Cardiac muscle cell (in vitro differentiated cells and primary cell): ENCODE data around the gene FKBP15. TPM values are rescaled to one million over a fixed set of nuclear protein-coding genes. Genes with fewer than 3 reads are reported as not detected.
A peak's percentile ranks its signal among the peaks of the same experiment; 100 is the strongest.

Experiments
- DNase-seq, 2 donors: peaks; one replicate each; pipeline versions ENCODE4 v3.0.0 to v3.0.0-alpha.2; 2010 to 2017; ENCODE audit warnings: low read depth in 1 of 2, low spot score in 1 of 2
- H3K27ac ChIP-seq: fragments of 200-600 bp; sonication (generic); 2 replicates; pipeline ENCODE4 v1.5.1; 2016
- H3K27me3 ChIP-seq: fragments of 200-600 bp; sonication (generic); 2 replicates; pipeline ENCODE4 v1.6.0; 2016; ENCODE audit warnings: control low read depth
- H3K36me3 ChIP-seq: fragments of 200-600 bp; sonication (generic); 2 replicates; pipeline ENCODE4 v1.5.1; 2016; ENCODE audit warnings: control low read depth
- H3K4me1 ChIP-seq: fragments of 200-600 bp; sonication (generic); 2 replicates; pipeline ENCODE4 v1.8.1; 2017; ENCODE audit warnings: low read depth, mild to moderate bottlenecking, mixed run types
- H3K4me3 ChIP-seq: fragments of 200-600 bp; sonication (generic); 2 replicates; pipeline ENCODE4 v1.5.1; 2016; ENCODE audit warnings: mild to moderate bottlenecking
- H3K9me3 ChIP-seq: fragments of 200-600 bp; sonication (generic); 2 replicates; pipeline ENCODE4 v1.5.1; 2017; ENCODE audit warnings: low read depth, mild to moderate bottlenecking, control low read depth
- CTCF ChIP-seq: IDR thresholded peaks from 2 replicates; pipeline ENCODE4 v1.5.1; 2012; ENCODE audit warnings: low read depth, mild to moderate bottlenecking, low read length
- polyA plus RNA-seq: library from polyadenylated mRNA; unstranded; fragments of >200 nt; fragmentation: Nextera tagmentation; extraction: Ambion mirVana; gene quantifications from 2 replicates; pipeline ENCODE4 v1.2.1, GENCODE V29; 2016
- total RNA-seq: library from RNA; depleted of rRNA; stranded (reverse); fragments of >200 nt; gene quantifications from 2 replicates; pipeline ENCODE4 v1.2.3, GENCODE V29; 2016

FKBP15 gene
- total and polyA plus RNA-seq, 2 experiments from 2014 or later: 10.9 to 20.6 TPM

- Histone ChIP-seq H3K4me1 (no peaks in the 10 kb centered on the region), H3K4me3 (no peak overlapping the region), H3K27ac (no peak overlapping the region), H3K27me3 (no peaks in the 10 kb centered on the region), H3K9me3 (no peaks in the 10 kb centered on the region), H3K36me3 (peaks cover 43% of the 10 kb centered on the region)
- no peak for TF ChIP-seq CTCF
- no peak for DNase-seq
Measured at GRCh38 chr9:113192455-113192854, 28.6 kb downstream of the FKBP15 start.

GRCh38 chr9:113187929-113188595 lies 33.0 kb downstream of the FKBP15 start:
- Histone ChIP-seq H3K9me3 (no peaks in the 10 kb centered on the region), H3K36me3 (peaks cover 62% of the 10 kb centered on the region), H3K27ac (no peak overlapping the region), H3K4me3 (no peak overlapping the region), H3K27me3 (no peaks in the 10 kb centered on the region), H3K4me1 (no peaks in the 10 kb centered on the region)
- DNase-seq: peak in 1 of 2 donors; percentile 94
- TF ChIP-seq CTCF: no peak

- no peak for TF ChIP-seq CTCF
- peaks cover 66% of the 10 kb centered on the region for H3K36me3 ChIP-seq
- H3K27ac ChIP-seq: no peak overlapping the region
- DNase-seq: no peak
- no peaks in the 10 kb centered on the region for H3K9me3 ChIP-seq
- H3K4me1 ChIP-seq: no peaks in the 10 kb centered on the region
- H3K27me3 ChIP-seq: no peaks in the 10 kb centered on the region
- no peak overlapping the region for H3K4me3 ChIP-seq
Measured at GRCh38 chr9:113186137-113186755, 34.8 kb downstream of the FKBP15 start.

GRCh38 chr9:113185271-113185670 lies 35.8 kb downstream of the FKBP15 start:
- H3K27me3 ChIP-seq: no peaks in the 10 kb centered on the region
- no peak for TF ChIP-seq CTCF
- peak in 1 of 2 donors; percentile 33 for DNase-seq
- H3K4me3 ChIP-seq: no peak overlapping the region
- H3K36me3 ChIP-seq: peaks cover 66% of the 10 kb centered on the region
- no peaks in the 10 kb centered on the region for H3K4me1 ChIP-seq
- no peaks in the 10 kb centered on the region for H3K9me3 ChIP-seq
- no peak overlapping the region for H3K27ac ChIP-seq

GRCh38 chr9:113184539-113184938 lies 36.5 kb downstream of the FKBP15 start:
- no peak overlapping the region for H3K4me3 ChIP-seq
- DNase-seq: no peak
- no peaks in the 10 kb centered on the region for H3K27me3 ChIP-seq
- no peak overlapping the region for H3K27ac ChIP-seq
- no peaks in the 10 kb centered on the region for H3K4me1 ChIP-seq
- no peak for TF ChIP-seq CTCF
- H3K36me3 ChIP-seq: peaks cover 62% of the 10 kb centered on the region
- no peaks in the 10 kb centered on the region for H3K9me3 ChIP-seq
